Lower leg skin (tissue), 4 donors: ENCODE results near the gene CIB4. TPM values are rescaled to one million over a fixed set of nuclear protein-coding genes. Genes with fewer than 3 reads are reported as not detected.

Experiments used
- DNase-seq, 2 donors: peaks; one replicate each; pipeline ENCODE4 v3.0.0-alpha.2; 2019; ENCODE audit warnings: low spot score in 2 of 2
- H3K4me3 ChIP-seq: fragments of 200-600 bp; sonication (generic); 2 replicates; pipeline ENCODE4 v1.5.1; 2017; ENCODE audit warnings: mild to moderate bottlenecking, low read depth; ENCODE audit not compliant: poor library complexity, severe bottlenecking
- CTCF ChIP-seq, 3 donors: fragments of 450-650 bp; IDR thresholded peaks; one replicate each; pipeline ENCODE4 v1.5.1; 2016; ENCODE audit warnings: antibody characterized with exemption in 3 of 3, mild to moderate bottlenecking in 3 of 3, moderate library complexity in 2 of 3
- POLR2A ChIP-seq, 2 donors: fragments of 450-650 bp; IDR thresholded peaks; one replicate each; pipeline ENCODE4 v1.6.1; 2016 to 2017; ENCODE audit warnings: antibody characterized with exemption in 2 of 2, mild to moderate bottlenecking in 1 of 2, moderate library complexity in 1 of 2
- WGBS, 2 donors: methylation state at CpG; one replicate each; pipeline ENCODE4 v1.1.5; 2018; 5-methylcytosine and 5-hydroxymethylcytosine counted together
- intact Hi-C: fragments of 100-400 bp; cut with DNase I; formaldehyde crosslinking; loops from one replicate; pipeline ENCODE4 v1.15.0; 2023; ENCODE audit warnings: low total_unique reads
- total RNA-seq, 4 donors: library from RNA; depleted of rRNA; stranded (reverse); fragments of >200 nt; gene quantifications; one replicate each; pipeline ENCODE4 v1.1.0, GENCODE V29; 2016

The CIB4 gene
- total RNA-seq, 4 donors from 2014 or later: not detected

- WGBS, 2 donors: 94 to 96% methylated on average over 9 of the region's 9 CpGs
- DNase-seq: no peak
- no peak overlapping the region for H3K4me3 ChIP-seq
- TF ChIP-seq POLR2A (IDR thresholded peaks at IDR 0.05) (no peak), CTCF (IDR thresholded peaks at IDR 0.05) (no peak)
- intact Hi-C loops: no loop called here
Observed at GRCh38 chr2:26637811-26638310, 3.3 kb downstream of the CIB4 start.

GRCh38 chr2:26636935-26637334, 4.2 kb downstream of the CIB4 start:
- intact Hi-C loops: no loop called here
- TF ChIP-seq CTCF (IDR thresholded peaks at IDR 0.05) (no peak), POLR2A (IDR thresholded peaks at IDR 0.05) (no peak)
- WGBS, 2 donors: 76 to 83% methylated on average over 6 of the region's 6 CpGs
- no peak overlapping the region for H3K4me3 ChIP-seq
- no peak for DNase-seq

- no peak for TF ChIP-seq CTCF (IDR thresholded peaks at IDR 0.05)
- TF ChIP-seq POLR2A (IDR thresholded peaks at IDR 0.05): no peak
- H3K4me3 ChIP-seq: no peak overlapping the region
- DNase-seq: no peak
- 89 to 90% methylated on average over 3 of the region's 3 CpGs for WGBS, 2 donors
- intact Hi-C loops: no loop called here
Observed at GRCh38 chr2:26635401-26635800, 5.8 kb downstream of the CIB4 start.

- TF ChIP-seq CTCF (IDR thresholded peaks at IDR 0.05) (no peak), POLR2A (IDR thresholded peaks at IDR 0.05) (no peak)
- H3K4me3 ChIP-seq: no peak overlapping the region
- DNase-seq: no peak
- intact Hi-C loops: no loop called here
- WGBS, 2 donors: 91% methylated on average over 11 of the region's 11 CpGs
Observed at GRCh38 chr2:26634636-26635230, 6.4 kb downstream of the CIB4 start.

- no peak for DNase-seq
- TF ChIP-seq POLR2A (IDR thresholded peaks at IDR 0.05): no peak
- no peak for TF ChIP-seq CTCF (IDR thresholded peaks at IDR 0.05)
- H3K4me3 ChIP-seq: no peak overlapping the region
- WGBS, 2 donors: 64 to 79% methylated on average over 7 of the region's 7 CpGs
- intact Hi-C loops: no loop called here
Observed at GRCh38 chr2:26633993-26634595, 7.1 kb downstream of the CIB4 start.
